Central memory CD4-positive, alpha-beta T cell (primary cell): ENCODE data around the gene ST6GALNAC2.

ENCODE experiments used
- DNase-seq: peaks from one replicate; pipeline ENCODE4 v3.0.0; 2022

The ST6GALNAC2 gene

GRCh38 chr17:76553178-76553908 lies 32.3 kb downstream of the ST6GALNAC2 start:
- DNase-seq = no peak

GRCh38 chr17:76551685-76552084 lies 34.0 kb downstream of the ST6GALNAC2 start:
- no peak for DNase-seq

- DNase-seq = no peak
Measured at GRCh38 chr17:76550712-76551615, 34.7 kb downstream of the ST6GALNAC2 start.

GRCh38 chr17:76549539-76549938 lies 36.1 kb downstream of the ST6GALNAC2 start:
- no peak for DNase-seq

GRCh38 chr17:76549215-76549518 lies 36.5 kb downstream of the ST6GALNAC2 start:
- no peak for DNase-seq

- DNase-seq = no peak
Measured at GRCh38 chr17:76548378-76549214, 37.1 kb downstream of the ST6GALNAC2 start.

GRCh38 chr17:76547642-76548202 lies 37.9 kb downstream of the ST6GALNAC2 start:
- no peak for DNase-seq

GRCh38 chr17:76547183-76547641 lies 38.4 kb downstream of the ST6GALNAC2 start:
- peak; percentile 43 for DNase-seq

- no peak for DNase-seq
Measured at GRCh38 chr17:76546556-76547182, 39.0 kb downstream of the ST6GALNAC2 start.

GRCh38 chr17:76545918-76546555 lies 39.6 kb downstream of the ST6GALNAC2 start:
- DNase-seq = no peak

- DNase-seq = no peak
Measured at GRCh38 chr17:76544546-76545365, 40.9 kb downstream of the ST6GALNAC2 start.

GRCh38 chr17:76543826-76544545 lies 41.7 kb downstream of the ST6GALNAC2 start:
- no peak for DNase-seq

- DNase-seq = no peak
Measured at GRCh38 chr17:76543482-76543825, 42.2 kb downstream of the ST6GALNAC2 start.

GRCh38 chr17:76542984-76543383 lies 42.7 kb downstream of the ST6GALNAC2 start:
- no peak for DNase-seq

- DNase-seq = no peak
Measured at GRCh38 chr17:76542566-76542971, 43.1 kb downstream of the ST6GALNAC2 start.

GRCh38 chr17:76541739-76542454 lies 43.8 kb downstream of the ST6GALNAC2 start:
- no peak for DNase-seq

GRCh38 chr17:76540381-76541300 lies 45.0 kb downstream of the ST6GALNAC2 start:
- DNase-seq = no peak

- no peak for DNase-seq
Measured at GRCh38 chr17:76539631-76540271, 45.9 kb downstream of the ST6GALNAC2 start, which contains the start of gene PRCD. TSS of gene PRCD (plus strand) at chr17:76540044. CDS start at chr17:76540142, 98 bp downstream.
